SK-N-SH (cell line): Measurements from ENCODE around the gene USP27X. TPM values are rescaled to one million over a fixed set of nuclear protein-coding genes. Genes with fewer than 3 reads are reported as not detected.

Experiments
- CTCF ChIA-PET: fragments of 300-600, 350-600 bp; formaldehyde crosslinking; extraction: SDS; loops from one replicate; lab custom pipeline; 2021; lab: Yijun Ruan, JAX
- POLR2A ChIA-PET: fragments of 350-600 bp; sonication (Branson Sonifier 250); formaldehyde crosslinking; extraction: SDS; loops from one replicate; lab custom pipeline; 2020; ENCODE audit warnings: antibody characterized with exemption, inconsistent platforms; lab: Yijun Ruan, JAX
- DNase-seq: peaks from one replicate; pipeline ENCODE4 v3.0.0; 2012
- H2AFZ ChIP-seq: fragments of 200-600 bp; sonication (generic); 2 replicates; pipeline ENCODE4 v1.8.1; 2016; ENCODE audit warnings: antibody characterized with exemption, mild to moderate bottlenecking, low read depth
- H3F3A ChIP-seq: fragments of 200-600 bp; sonication (generic); replicated peaks from 2 replicates; pipeline ENCODE3; 2016; ENCODE audit warnings: antibody characterized with exemption, mild to moderate bottlenecking; ENCODE audit not compliant: insufficient read depth
- H3K27ac ChIP-seq, 2 experiments: fragments of 200-500 bp in 1 of 2; fragments of 200-600 bp in 1 of 2; sonication (Bioruptor generic) in 1 of 2; sonication (generic), shearing (Covaris generic) in 1 of 2; 2 replicates each; pipeline versions ENCODE4 v1.5.1 to v1.6.1; 2014 to 2016; ENCODE audit warnings: low read depth in 2 of 2, inconsistent platforms in 1 of 2, low read length in 1 of 2, mild to moderate bottlenecking in 1 of 2, mixed read lengths in 1 of 2
- H3K27me3 ChIP-seq: fragments of 200-600 bp; sonication (generic), shearing (Covaris generic); 2 replicates; pipeline ENCODE4 v1.6.1; 2016; ENCODE audit warnings: mixed run types; ENCODE audit not compliant: insufficient read depth
- H3K36me3 ChIP-seq, 2 experiments: fragments of 200-500 bp in 1 of 2; fragments of 200-600 bp in 1 of 2; sonication (Bioruptor generic) in 1 of 2; sonication (generic) in 1 of 2; replicated peaks in 1 of 2; 2 replicates each; pipeline versions ENCODE3 to v1.5.1; 2014 to 2016; ENCODE audit warnings: low read length in 1 of 2, mild to moderate bottlenecking in 1 of 2; ENCODE audit not compliant: insufficient read depth in 2 of 2, control insufficient read depth in 1 of 2
- H3K4me1 ChIP-seq, 2 experiments: fragments of 200-500 bp in 1 of 2; fragments of 200-600 bp in 1 of 2; sonication (Bioruptor generic) in 1 of 2; sonication (generic), shearing (Covaris generic) in 1 of 2; 2 replicates each; pipeline versions ENCODE4 v1.5.1 to v1.6.1; 2014 to 2016; ENCODE audit warnings: low read depth in 1 of 2, low read length in 1 of 2, mixed run types in 1 of 2; ENCODE audit not compliant: insufficient read depth in 2 of 2, control insufficient read depth in 1 of 2
- H3K4me2 ChIP-seq: fragments of 200-600 bp; sonication (generic), shearing (Covaris generic); 2 replicates; pipeline ENCODE4 v1.6.1; 2017; ENCODE audit warnings: mixed run types
- H3K4me3 ChIP-seq, 2 experiments: fragments of 200-500 bp in 1 of 2; fragments of 200-600 bp in 1 of 2; sonication (Bioruptor generic) in 1 of 2; sonication (generic), shearing (Covaris generic) in 1 of 2; 2 replicates each; pipeline versions ENCODE4 v1.5.1 to v1.8.1; 2014 to 2016; ENCODE audit warnings: low read depth in 2 of 2, inconsistent platforms in 1 of 2, low read length in 1 of 2, mild to moderate bottlenecking in 1 of 2, mixed read lengths in 1 of 2, moderate library complexity in 1 of 2
- H3K79me2 ChIP-seq: fragments of 200-600 bp; sonication (generic); 2 replicates; pipeline ENCODE4 v1.8.1; 2017; ENCODE audit warnings: mild to moderate bottlenecking; ENCODE audit not compliant: insufficient read depth
- H3K9ac ChIP-seq: fragments of 200-600 bp; sonication (generic); 2 replicates; pipeline ENCODE4 v1.6.1; 2017; ENCODE audit warnings: mixed run types
- H3K9me2 ChIP-seq: fragments of 200-600 bp; sonication (generic); 2 replicates; pipeline ENCODE4 v1.6.1; 2017; ENCODE audit warnings: mixed run types
- H3K9me3 ChIP-seq: fragments of 200-600 bp; sonication (generic); 2 replicates; pipeline ENCODE4 v1.6.1; 2017; ENCODE audit warnings: mixed run types, mild to moderate bottlenecking, moderate library complexity
- H4K20me1 ChIP-seq: fragments of 200-600 bp; sonication (generic); 2 replicates; pipeline ENCODE4 v1.6.1; 2017; ENCODE audit warnings: mild to moderate bottlenecking, mixed run types; ENCODE audit not compliant: insufficient read depth
- CHD2 ChIP-seq: fragments of 150-350 bp; IDR thresholded peaks from 2 replicates; pipeline ENCODE4 v1.6.1; 2018; ENCODE audit warnings: low read length; ENCODE audit not compliant: partially characterized antibody
- CTCF ChIP-seq: fragments of 200-600 bp; sonication (generic); IDR thresholded peaks from 2 replicates; pipeline ENCODE4 v1.6.1; 2017; ENCODE audit warnings: antibody characterized with exemption, mild to moderate bottlenecking, moderate library complexity
- ELF1 ChIP-seq: IDR thresholded peaks from 2 replicates; pipeline ENCODE4 v1.4.0; 2012
- EP300 ChIP-seq, 2 experiments: IDR thresholded peaks; 2 replicates each; pipeline versions ENCODE4 v1.4.0 to v1.6.1; 2012; ENCODE audit warnings: borderline replicate concordance in 1 of 2, low read depth in 1 of 2, low read length in 1 of 2
- FOXM1 ChIP-seq: IDR thresholded peaks from 2 replicates; pipeline ENCODE4 v1.4.0; 2012; ENCODE audit warnings: low read depth, mild to moderate bottlenecking
- JUND ChIP-seq: IDR thresholded peaks from 2 replicates; pipeline ENCODE4 v1.4.0; 2012
- MAX ChIP-seq: IDR thresholded peaks from 2 replicates; pipeline ENCODE4 v1.4.0; 2012; ENCODE audit warnings: low read depth
- PBX3 ChIP-seq: IDR thresholded peaks from 2 replicates; pipeline ENCODE4; 2012
- POLR2AphosphoS5 ChIP-seq: IDR thresholded peaks from 2 replicates; pipeline ENCODE4 v1.6.1; 2012; ENCODE audit warnings: low read depth, low read length
- RAD21 ChIP-seq: IDR thresholded peaks from 2 replicates; pipeline ENCODE4 v1.6.1; 2012; ENCODE audit warnings: mild to moderate bottlenecking, low read length
- RXRA ChIP-seq: IDR thresholded peaks from 2 replicates; pipeline ENCODE4 v1.4.0; 2012; ENCODE audit warnings: low read depth, mild to moderate bottlenecking, borderline replicate concordance
- SMC3 ChIP-seq: IDR thresholded peaks from 2 replicates; pipeline ENCODE4 v1.6.1; 2012; ENCODE audit warnings: low read depth, low read length, improper control_type of control experiment
- WGBS: methylation state at CpG from one replicate; pipeline ENCODE4 v1.1.6; 2017; ENCODE audit warnings: low lambda C conversion rate; 5-methylcytosine and 5-hydroxymethylcytosine counted together
- polyA plus RNA-seq, 3 experiments: library from polyadenylated mRNA; depleted of rRNA; stranded (reverse); fragments of >200 nt; gene quantifications; 2 replicates each; pipeline ENCODE4 v1.2.3, GENCODE V29; 2012
- TF ChIP-seq, protein P1 (sequence below): IDR thresholded peaks from 2 replicates; pipeline ENCODE4 v1.6.1; 2012; ENCODE audit warnings: mild to moderate bottlenecking, low read depth, low read length, moderate library complexity
- TF ChIP-seq, protein P2 (sequence below): fragments of 150-350 bp; IDR thresholded peaks from 2 replicates; pipeline ENCODE4 v1.6.1; 2016; ENCODE audit warnings: mild to moderate bottlenecking, low read depth, low read length

Gene USP27X
- polyA plus RNA-seq, 1 of the 3 experiments (the other 2 are of a cell fraction) = 1.9 TPM

GRCh38 chrX:49915361-49916222, 36.3 kb downstream of the USP27X start:
- Histone ChIP-seq H3K27me3 (no peaks in the 10 kb centered on the region; the same call in 1 of the 2 replicates), H3K27ac (no peak overlapping the region), H3K36me3 (no peaks in the 10 kb centered on the region), H2AFZ (no peak overlapping the region; the same call in 1 of the 2 replicates), H3K9me2 (no peaks in the 10 kb centered on the region), H4K20me1 (no peaks in the 10 kb centered on the region), H3K4me3 (no peak overlapping the region), H3K9ac (no peak overlapping the region), H3F3A (no peaks in the 10 kb centered on the region), H3K4me2 (no peak overlapping the region), H3K4me1 (no peaks in the 10 kb centered on the region), H3K9me3 (no peaks in the 10 kb centered on the region), H3K79me2 (no peaks in the 10 kb centered on the region)
- peak; percentile 44 for DNase-seq
- WGBS = 12% methylated on average over 8 of the region's 8 CpGs
- ChIA-PET POLR2A (no interaction called here), CTCF (interaction anchor here (0.6 to 2.4 kb wide), 32 partner anchors 9 to 664 kb away, joined by 3 to 31 read pairs (median 3); partner anchors contain the start of genes CCNB3 and USP27X)
- TF ChIP-seq RAD21 (peak; percentile 87), EP300 (IDR thresholded peaks at IDR 0.05; ENCODE audit: borderline replicate concordance in 1 of 2, low read depth in 1 of 2, low read length in 1 of 2) (no peak), JUND (no peak), SMC3 (peak; percentile 77), CTCF (peak; percentile 96)

DNA sequence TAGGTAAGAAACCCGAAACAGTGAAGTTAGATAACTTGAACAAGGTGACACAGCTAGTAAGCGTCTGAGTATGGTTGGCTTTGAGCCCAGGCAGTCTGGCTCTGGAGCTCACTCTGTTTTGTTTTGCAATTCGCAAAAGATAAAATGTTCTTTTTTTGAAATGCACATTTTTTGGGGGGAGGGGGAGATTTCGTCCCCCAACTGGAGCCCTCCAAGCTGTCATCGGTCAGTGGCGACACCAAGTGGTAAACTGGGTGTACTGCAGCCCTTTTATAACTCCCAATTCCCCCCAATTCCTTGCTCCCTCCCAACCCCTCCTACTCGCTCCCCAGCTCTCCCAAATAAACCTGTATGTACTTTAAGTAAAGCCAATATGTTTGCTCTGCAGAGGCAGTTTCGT, 40.3 kb downstream of the USP27X start:
- peak; percentile 56 for DNase-seq
- H3K4me2 ChIP-seq = no peak overlapping the region
- CTCF ChIA-PET = interaction anchor here (0.6 to 4.7 kb wide), 25 partner anchors 9 to 659 kb away, joined by 3 to 18 read pairs (median 4); partner anchors contain the start of gene USP27X
- no peaks in the 10 kb centered on the region for H3F3A ChIP-seq
- 7% methylated on average over 8 of the region's 8 CpGs for WGBS
- no peaks in the 10 kb centered on the region; a peak in 1 of 4 replicates for H3K4me1 ChIP-seq
- POLR2A ChIA-PET = no interaction called here
- no peak overlapping the region; a peak in 1 of 4 replicates for H3K4me3 ChIP-seq
- H3K27me3 ChIP-seq = no peaks in the 10 kb centered on the region
- H3K9me2 ChIP-seq = no peaks in the 10 kb centered on the region
- H3K9ac ChIP-seq = no peak overlapping the region
- H3K9me3 ChIP-seq = no peaks in the 10 kb centered on the region
- H2AFZ ChIP-seq = no peak overlapping the region
- H3K27ac ChIP-seq = no peak overlapping the region
- no peaks in the 10 kb centered on the region for H3K36me3 ChIP-seq
- H3K79me2 ChIP-seq = no peaks in the 10 kb centered on the region
- H4K20me1 ChIP-seq = no peaks in the 10 kb centered on the region
- TF ChIP-seq FOXM1 (no peak), RXRA (no peak), CTCF (peak; percentile 81), MAX (no peak), ELF1 (no peak), POLR2AphosphoS5 (no peak), SMC3 (peak; percentile 20), CHD2 (no peak), PBX3 (no peak), RAD21 (peak; percentile 53), EP300 (IDR thresholded peaks at IDR 0.05; ENCODE audit: borderline replicate concordance in 1 of 2, low read depth in 1 of 2, low read length in 1 of 2) (no peak)
- TF ChIP-seq, protein P1, sequence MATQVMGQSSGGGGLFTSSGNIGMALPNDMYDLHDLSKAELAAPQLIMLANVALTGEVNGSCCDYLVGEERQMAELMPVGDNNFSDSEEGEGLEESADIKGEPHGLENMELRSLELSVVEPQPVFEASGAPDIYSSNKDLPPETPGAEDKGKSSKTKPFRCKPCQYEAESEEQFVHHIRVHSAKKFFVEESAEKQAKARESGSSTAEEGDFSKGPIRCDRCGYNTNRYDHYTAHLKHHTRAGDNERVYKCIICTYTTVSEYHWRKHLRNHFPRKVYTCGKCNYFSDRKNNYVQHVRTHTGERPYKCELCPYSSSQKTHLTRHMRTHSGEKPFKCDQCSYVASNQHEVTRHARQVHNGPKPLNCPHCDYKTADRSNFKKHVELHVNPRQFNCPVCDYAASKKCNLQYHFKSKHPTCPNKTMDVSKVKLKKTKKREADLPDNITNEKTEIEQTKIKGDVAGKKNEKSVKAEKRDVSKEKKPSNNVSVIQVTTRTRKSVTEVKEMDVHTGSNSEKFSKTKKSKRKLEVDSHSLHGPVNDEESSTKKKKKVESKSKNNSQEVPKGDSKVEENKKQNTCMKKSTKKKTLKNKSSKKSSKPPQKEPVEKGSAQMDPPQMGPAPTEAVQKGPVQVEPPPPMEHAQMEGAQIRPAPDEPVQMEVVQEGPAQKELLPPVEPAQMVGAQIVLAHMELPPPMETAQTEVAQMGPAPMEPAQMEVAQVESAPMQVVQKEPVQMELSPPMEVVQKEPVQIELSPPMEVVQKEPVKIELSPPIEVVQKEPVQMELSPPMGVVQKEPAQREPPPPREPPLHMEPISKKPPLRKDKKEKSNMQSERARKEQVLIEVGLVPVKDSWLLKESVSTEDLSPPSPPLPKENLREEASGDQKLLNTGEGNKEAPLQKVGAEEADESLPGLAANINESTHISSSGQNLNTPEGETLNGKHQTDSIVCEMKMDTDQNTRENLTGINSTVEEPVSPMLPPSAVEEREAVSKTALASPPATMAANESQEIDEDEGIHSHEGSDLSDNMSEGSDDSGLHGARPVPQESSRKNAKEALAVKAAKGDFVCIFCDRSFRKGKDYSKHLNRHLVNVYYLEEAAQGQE = no peak
- TF ChIP-seq, protein P2, sequence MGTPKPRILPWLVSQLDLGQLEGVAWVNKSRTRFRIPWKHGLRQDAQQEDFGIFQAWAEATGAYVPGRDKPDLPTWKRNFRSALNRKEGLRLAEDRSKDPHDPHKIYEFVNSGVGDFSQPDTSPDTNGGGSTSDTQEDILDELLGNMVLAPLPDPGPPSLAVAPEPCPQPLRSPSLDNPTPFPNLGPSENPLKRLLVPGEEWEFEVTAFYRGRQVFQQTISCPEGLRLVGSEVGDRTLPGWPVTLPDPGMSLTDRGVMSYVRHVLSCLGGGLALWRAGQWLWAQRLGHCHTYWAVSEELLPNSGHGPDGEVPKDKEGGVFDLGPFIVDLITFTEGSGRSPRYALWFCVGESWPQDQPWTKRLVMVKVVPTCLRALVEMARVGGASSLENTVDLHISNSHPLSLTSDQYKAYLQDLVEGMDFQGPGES = no peak
